HG03575 (cell line): ENCODE results near the gene HOXA3.

ENCODE experiments used
- ATAC-seq: cut with Tn5 transposase; IDR thresholded peaks from one replicate; pipeline ENCODE4 v1.9.1; 2021; ENCODE audit not compliant: unreplicated experiment, insufficient number of reproducible peaks, low FRiP score; ENCODE audit errors: extremely low read depth

Gene HOXA3

DNA sequence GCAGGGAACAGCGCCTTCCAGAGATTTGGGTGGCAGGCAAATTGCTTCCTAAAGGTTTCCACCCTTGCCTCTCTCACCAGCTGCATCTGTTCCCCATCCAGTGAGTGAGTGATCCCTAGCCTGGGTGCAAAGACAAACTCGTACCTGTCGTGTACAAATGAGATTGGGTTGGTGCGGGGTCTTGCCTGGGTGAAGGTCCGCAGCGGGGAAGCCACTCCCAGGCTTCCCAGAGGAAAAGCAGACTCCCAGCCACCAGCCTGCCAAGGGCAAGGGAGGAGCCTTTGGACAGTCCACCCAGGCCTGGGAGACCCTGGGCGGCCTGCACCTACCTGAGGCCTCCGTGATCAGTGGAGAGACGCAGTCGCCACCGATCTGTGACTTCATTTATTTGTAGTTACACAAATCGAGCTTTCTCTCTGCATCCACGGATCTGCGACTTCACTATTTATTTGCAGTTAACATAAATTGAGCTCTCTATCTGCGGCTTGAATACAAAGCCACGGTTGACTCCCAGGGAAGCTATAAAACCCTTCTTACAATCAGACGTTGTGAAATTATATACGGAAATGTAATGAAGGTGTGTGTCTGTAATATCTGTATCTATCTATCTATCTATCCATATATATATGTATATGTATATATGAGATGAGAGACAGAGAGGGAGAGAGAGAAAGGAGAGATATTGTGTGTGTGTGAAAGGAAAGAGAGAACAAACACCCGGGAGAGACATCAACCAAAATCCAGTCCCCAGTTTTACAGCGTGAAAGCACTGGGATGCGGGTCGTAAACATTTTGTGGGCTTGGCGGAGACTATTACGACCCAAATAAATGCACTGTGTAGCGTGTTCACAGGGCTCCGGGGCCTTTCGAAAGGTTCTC lies 7.1 kb upstream of the HOXA3 start:
- no peak for ATAC-seq

DNA sequence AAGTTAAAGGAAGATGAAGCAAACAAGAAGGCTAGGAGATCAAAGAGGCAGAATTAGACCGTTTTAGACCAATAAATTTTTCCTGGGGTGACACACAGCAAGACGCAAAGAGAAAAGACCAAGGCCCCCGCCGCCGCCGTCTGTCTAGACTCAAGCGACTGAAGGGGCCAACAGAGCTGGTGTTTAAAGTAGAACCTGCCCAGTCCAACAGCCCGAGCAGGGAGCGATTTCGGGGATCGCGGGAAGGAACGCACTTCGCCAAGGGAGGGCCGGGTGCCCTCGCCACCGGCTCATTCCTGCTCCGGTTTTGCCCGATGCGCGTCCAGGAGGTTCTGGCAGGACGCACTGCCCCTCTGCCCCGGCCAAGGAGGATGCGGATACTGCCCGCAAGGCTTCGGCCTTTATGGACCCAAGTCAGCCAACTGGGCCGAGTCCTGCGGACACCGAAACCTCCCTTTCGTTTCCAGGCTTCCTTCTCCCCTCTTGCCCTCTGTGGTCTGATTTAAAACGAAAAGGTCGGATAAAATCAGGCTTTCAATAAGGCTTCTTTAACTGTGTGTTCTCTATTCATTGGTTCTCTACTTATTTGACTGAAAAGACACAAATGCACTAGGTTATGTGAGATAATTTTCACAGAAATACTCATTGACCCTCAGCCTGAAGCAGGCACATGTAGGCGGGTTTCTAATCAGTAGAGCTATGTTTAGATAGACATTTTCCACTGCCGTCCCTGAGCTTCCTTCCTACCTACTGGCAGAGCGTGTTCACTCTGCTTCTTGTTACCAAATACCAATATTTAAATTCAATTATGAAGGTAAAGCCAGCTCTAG lies 6.3 kb upstream of the HOXA3 start:
- no peak for ATAC-seq

DNA sequence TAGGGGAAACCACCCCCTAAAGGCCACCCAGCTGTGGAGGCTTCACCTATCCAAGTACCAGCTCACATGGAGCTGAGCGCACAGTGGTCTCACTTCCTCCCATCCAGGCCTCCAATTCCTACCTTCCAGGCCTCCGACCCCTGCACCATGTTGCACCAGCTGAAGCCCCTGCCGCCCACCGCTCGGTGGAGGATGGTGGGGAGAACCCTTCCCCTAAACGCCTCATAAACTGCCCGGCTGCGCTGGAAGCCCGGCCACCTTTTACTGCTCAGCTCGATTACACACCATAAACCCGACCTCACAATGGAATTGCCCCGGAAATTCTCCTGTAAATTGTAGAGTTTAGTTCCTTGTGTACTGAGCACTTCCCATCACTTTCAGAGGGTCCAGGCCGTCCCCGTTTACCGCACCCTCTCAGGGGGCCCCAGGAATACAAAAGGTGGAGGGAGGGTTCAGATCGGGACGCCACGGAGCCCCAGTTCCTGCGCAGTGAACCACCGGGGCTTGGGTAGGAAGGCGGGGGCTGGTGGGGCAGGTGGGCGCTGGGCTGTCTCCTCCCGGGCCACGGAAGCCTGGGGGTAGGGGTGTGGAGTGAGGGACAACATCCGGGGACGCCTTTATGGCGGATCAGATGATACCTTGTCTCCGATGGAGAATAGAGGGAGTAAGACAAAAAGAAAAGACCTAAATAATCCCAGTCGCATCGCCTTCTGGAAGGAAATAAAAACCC lies 5.5 kb upstream of the HOXA3 start:
- no peak for ATAC-seq

DNA sequence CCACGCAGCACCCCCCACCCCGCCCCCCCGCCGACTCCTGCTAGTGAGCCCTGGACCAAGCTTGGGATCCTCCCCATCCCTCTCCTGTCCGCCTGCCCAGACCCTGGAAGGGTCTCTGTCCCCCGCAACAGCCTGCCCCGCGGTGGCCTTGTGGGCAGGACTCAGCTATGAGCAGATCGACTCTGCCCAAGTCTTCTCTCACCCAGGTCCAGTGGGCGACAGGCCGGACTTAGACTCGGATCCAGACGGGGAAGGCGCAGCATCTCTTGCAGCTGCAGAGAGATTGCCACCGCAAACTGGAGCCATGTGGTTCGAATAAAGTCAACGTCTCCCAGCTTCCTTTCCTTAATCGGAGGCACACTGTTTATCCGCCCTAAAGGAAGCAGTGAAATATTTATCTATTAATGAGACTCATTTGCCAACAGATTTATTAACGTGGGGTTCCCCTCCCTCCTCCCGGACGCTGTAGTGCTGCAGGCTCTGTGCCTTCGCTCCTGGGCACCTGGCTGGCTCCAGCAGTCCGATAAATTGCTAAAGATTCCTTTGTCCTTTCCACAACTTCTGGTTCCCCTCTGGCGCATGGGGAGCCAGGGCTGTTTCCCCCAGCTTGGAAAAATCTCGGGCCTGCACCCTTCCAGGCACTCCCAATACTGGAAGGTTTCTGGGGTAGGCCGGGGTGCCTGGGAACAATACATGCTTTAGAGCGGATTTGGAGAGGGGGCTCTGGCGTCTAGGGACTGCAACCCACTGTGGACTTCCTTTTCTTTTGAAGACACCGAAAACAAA lies 4.7 kb upstream of the HOXA3 start:
- no peak for ATAC-seq

DNA sequence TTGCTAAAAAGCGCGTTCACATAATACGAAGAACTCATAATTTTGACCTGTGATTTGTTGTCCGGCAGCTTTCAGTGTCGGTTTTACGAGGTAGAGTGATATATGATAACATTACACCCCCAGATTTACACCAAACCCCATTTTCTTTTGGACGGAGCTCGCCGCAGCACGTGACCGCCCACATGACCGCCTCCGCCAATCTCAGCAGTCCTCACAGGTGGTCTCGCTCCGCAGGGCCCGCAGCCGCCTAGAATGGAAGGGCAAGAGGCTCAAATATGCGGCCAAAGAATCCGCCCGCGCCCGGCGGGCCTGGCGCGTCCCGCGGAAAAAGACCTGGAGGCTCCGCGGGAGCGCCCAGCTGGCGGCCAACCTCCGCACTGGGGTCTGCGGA lies 4.1 kb upstream of the HOXA3 start, which contains the start of gene HOXA7:
Gene HOXA7, minus strand, starts transcription at position 168 of the 391 bp plus-strand sequence. Its CDS starts 130 bp downstream, at position 38.
- no peak for ATAC-seq

- ATAC-seq: no peak
Observed at GRCh38 chr7:27155816-27156507, 3.6 kb upstream of the HOXA3 start.

DNA sequence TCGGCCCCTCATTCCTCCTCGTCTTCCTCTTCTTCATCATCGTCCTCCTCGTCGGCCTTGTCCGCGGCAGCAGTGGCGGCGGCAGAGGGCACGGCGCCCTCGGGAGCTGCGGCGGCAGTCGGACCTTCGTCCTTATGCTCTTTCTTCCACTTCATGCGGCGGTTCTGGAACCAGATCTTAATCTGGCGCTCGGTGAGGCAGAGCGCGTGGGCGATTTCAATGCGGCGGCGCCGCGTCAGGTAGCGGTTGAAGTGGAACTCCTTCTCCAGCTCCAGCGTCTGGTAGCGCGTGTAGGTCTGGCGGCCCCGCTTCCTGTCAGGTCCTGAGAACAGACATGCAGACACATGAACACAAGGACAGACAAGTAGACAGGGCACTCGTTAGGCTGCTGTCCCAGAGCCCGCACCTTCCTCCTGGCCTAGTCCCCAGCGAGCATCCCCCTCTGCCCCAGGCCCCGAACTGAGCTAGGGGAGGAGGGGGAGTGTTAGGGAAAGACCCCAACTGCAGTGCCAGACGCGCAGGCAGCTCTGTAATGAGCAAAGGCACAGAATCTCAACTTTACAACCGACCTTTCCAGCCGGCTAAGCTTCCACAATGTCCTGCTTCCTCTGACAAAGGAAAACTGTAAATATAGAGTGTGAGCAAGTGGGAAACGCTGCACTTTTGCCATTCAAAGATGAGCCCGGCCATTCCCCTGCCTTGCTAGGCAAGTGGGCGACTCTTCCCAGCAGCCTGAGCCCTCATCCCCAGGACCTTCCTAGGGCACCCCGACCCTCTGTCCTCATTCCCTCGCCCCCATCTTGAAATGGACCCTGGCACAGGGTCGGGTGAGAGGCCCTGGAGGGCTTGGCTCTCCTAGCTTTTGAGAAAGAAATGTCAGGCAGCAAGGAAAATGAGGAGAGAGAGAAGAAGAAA lies 2.8 kb upstream of the HOXA3 start:
- ATAC-seq: no peak

DNA sequence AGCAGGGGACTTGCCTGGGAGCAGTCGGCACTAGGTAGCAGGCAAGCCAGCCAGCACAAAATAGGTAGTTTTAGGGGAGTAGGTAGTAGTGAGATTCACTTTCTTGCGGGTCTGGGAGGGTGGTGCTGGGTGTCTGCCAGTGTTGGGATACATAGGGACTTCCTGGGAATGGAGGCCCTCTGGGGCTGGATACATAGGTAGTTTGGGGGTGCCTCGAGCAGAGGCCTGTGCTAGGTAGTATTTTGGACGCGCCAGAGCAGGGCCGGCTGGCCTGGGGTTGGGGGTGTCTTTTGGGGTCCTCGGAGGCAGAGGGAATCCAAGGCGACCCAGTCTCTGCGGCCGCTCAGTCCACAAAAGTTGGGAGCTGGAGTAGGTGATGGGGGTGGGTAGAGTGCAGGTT lies 2.0 kb upstream of the HOXA3 start:
- no peak for ATAC-seq

DNA sequence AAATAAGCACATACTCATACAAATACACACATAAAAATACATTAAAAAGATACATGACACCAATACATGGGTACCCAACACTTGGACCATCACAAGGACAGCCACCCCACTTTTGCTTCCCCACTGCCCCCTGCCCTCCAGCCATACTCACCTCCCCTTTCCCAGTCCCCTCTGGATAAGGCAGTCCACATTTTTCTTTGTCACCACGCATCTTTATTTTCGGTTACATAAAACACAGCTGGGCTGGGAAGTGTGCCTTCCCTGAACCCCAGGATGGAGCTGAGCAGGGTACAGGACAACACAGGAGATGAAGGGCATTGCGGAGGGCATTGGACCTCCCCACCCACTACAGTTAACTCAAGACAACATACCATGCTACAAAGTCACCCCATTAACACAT lies 1.1 kb upstream of the HOXA3 start:
- no peak for ATAC-seq

DNA sequence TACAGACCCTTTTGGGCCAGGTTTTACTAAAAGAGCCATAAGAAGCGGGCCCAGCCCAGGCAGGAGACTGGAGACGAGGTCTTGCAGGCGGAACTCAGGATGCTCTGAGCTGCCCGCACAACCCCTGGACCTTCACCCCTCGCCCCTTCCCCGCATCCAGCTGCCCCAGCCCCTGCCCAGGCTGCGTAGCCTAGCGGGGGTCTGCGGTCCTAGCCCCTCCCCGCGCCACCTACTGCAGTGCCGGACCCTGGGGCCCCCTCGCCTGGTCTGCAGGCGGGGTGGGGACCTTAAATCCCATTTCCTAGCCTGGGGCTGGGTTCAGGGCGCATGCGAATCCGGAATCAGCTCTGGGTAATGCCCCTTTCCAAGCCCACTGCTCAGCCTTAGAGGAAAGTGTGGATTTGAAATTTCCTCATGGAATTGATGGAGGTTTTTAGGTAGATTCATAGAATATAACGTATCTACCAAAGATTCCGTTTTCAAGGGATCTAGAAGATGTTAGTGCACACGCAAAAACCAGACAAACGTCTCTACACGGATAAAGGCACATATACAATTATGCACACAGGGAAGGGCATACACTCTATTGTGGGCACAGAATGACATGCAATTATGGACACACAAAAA lies 546 bp upstream of the HOXA3 start:
- ATAC-seq: no peak

DNA sequence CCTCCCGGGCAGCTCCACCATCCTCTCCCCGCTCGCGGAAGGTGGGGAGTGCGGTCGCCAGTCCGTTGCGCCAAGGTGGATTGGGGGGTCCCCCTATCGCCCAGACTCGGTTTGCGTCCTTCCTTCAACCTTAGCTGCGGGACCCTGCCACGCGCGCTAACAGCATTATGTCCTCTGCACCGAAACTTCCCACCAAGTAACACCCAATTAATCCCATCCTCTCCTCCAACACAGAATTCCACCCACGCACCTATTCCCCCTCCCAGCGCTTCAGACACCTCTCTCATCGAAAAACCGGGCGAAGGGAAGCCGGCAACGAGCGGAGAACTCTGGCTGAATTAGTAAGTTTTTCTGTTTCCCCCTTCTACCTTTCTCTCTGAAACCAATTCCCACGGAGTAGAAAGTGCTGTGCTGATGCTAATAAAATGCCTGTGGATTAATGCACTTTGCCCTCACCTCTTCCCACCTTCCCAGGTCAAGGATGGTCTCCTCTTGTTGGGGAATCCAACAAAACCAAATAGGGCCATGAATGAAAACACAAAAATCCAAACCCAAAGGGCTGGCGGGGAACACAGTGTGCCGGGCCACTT lies 947 bp downstream of the HOXA3 start:
- ATAC-seq: no peak

GRCh38 chr7:27150568-27151340 lies 1.6 kb downstream of the HOXA3 start:
- no peak for ATAC-seq

- ATAC-seq: no peak
Observed at GRCh38 chr7:27149842-27150567, 2.4 kb downstream of the HOXA3 start.

GRCh38 chr7:27148756-27149641 lies 3.4 kb downstream of the HOXA3 start:
- no peak for ATAC-seq
